ENCODE results near the gene GNA14.

DNA sequence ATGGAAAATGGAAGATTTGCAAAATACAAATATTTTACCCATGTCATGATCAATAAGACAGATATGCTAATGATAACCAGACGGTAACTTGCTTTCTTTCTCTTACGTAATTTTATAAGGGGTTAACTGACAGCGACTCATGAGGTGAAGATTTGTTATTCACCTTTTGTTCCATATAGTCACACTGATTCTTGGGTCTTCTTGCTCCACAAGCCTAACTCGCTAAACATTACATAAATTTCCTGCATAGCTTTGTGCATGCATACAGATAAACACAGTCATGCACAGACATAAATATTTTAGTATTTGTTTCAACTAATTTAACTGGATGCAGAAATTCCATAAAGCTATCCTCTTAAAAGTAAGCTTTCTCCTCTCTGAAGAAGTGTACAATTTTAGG is 244.9 kb downstream of the GNA14 start:
- TF ChIP-seq POLR2A (IDR thresholded peaks at IDR 0.05; ENCODE audit: control extremely low read depth in 1 of 2, low read depth in 2 of 2, low read length in 2 of 2), result no peak
- TF ChIP-seq, protein P1, sequence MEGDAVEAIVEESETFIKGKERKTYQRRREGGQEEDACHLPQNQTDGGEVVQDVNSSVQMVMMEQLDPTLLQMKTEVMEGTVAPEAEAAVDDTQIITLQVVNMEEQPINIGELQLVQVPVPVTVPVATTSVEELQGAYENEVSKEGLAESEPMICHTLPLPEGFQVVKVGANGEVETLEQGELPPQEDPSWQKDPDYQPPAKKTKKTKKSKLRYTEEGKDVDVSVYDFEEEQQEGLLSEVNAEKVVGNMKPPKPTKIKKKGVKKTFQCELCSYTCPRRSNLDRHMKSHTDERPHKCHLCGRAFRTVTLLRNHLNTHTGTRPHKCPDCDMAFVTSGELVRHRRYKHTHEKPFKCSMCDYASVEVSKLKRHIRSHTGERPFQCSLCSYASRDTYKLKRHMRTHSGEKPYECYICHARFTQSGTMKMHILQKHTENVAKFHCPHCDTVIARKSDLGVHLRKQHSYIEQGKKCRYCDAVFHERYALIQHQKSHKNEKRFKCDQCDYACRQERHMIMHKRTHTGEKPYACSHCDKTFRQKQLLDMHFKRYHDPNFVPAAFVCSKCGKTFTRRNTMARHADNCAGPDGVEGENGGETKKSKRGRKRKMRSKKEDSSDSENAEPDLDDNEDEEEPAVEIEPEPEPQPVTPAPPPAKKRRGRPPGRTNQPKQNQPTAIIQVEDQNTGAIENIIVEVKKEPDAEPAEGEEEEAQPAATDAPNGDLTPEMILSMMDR (IDR thresholded peaks at IDR 0.05; ENCODE audit: control extremely low read depth in 1 of 3, insufficient read depth in 1 of 3, low read depth in 1 of 3, low read length in 3 of 3), result no peak
- TF ChIP-seq, protein P2, sequence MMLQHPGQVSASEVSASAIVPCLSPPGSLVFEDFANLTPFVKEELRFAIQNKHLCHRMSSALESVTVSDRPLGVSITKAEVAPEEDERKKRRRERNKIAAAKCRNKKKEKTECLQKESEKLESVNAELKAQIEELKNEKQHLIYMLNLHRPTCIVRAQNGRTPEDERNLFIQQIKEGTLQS (IDR thresholded peaks at IDR 0.05; ENCODE audit: insufficient read depth, low read depth, low read length), result no peak
- no peak for TF ChIP-seq BRCA1 (IDR thresholded peaks at IDR 0.05; ENCODE audit: low read depth, low read length)
- no peak for TF ChIP-seq POLR2AphosphoS5 (IDR thresholded peaks at IDR 0.05; ENCODE audit: low read depth, low read length)
- TF ChIP-seq CREB1 (IDR thresholded peaks at IDR 0.05), result no peak
- TF ChIP-seq CTBP2 (IDR thresholded peaks at IDR 0.05; ENCODE audit: borderline replicate concordance, insufficient read depth, insufficient read length, low read length), result no peak
- TF ChIP-seq ZNF274 (IDR thresholded peaks at IDR 0.05; ENCODE audit: borderline replicate concordance, extremely low read depth, low read length), result no peak

Data from H1 (cell line).